GM23338 (cell line): ENCODE results near the gene TBX19. TPM values are rescaled to one million over a fixed set of nuclear protein-coding genes. Genes with fewer than 3 reads are reported as not detected.

Experiments
- ETS1 ChIP-seq: IDR thresholded peaks from 2 replicates; pipeline ENCODE4 v1.6.1; 2016; ENCODE audit warnings: antibody characterized with exemption
- EZH2 ChIP-seq: fragments of 200-600 bp; sonication (generic); IDR thresholded peaks from one replicate; pipeline ENCODE4 v1.8.0; 2017; ENCODE audit warnings: antibody characterized with exemption, mild to moderate bottlenecking, low read depth; ENCODE audit not compliant: unreplicated experiment
- JUNB ChIP-seq: IDR thresholded peaks from one replicate; pipeline ENCODE4 v1.6.1; 2016; ENCODE audit warnings: antibody characterized with exemption; ENCODE audit not compliant: unreplicated experiment
- REST ChIP-seq: IDR thresholded peaks from one replicate; pipeline ENCODE4 v1.6.1; 2018; ENCODE audit warnings: antibody characterized with exemption; ENCODE audit not compliant: unreplicated experiment
- STAT1 ChIP-seq: IDR thresholded peaks from one replicate; pipeline ENCODE4 v1.6.1; 2016; ENCODE audit warnings: antibody characterized with exemption; ENCODE audit not compliant: unreplicated experiment
- ZNF331 ChIP-seq: fragments of 250-450 bp; sonication (Bioruptor Pico); IDR thresholded peaks from 2 replicates; pipeline ENCODE4 v1.5.0; 2020; ENCODE audit warnings: low read depth, mild to moderate bottlenecking, moderate library complexity
- ZNF462 ChIP-seq: fragments of 250-450 bp; sonication (Bioruptor Pico); IDR thresholded peaks from 2 replicates; pipeline ENCODE4 v1.5.0; 2020; ENCODE audit warnings: mild to moderate bottlenecking, moderate library complexity
- polyA plus RNA-seq: library from polyadenylated mRNA; unstranded; fragments of >200 nt; fragmentation: Nextera tagmentation; extraction: Ambion mirVana; gene quantifications from 2 replicates; pipeline ENCODE4 v1.2.1, GENCODE V29; 2016
- total RNA-seq: library from RNA; depleted of rRNA; stranded (reverse); fragments of >200 nt; shearing (Covaris generic); gene quantifications from 2 replicates; pipeline ENCODE4 v1.2.3, GENCODE V29; 2014

Gene TBX19
- total and polyA plus RNA-seq, 2 experiments from 2014 or later: 0.76 to 1.1 TPM

- TF ChIP-seq ZNF462 (CRISPR knock-in tag) (no peak), JUNB (no peak), ETS1 (no peak), ZNF331 (CRISPR knock-in tag) (no peak), STAT1 (no peak), REST (no peak), EZH2 (no peak)
Observed at GRCh38 chr1:168291222-168291837, 10.7 kb downstream of the TBX19 start (continued).
